CD8-positive, alpha-beta memory T cell (primary cell): ENCODE data around the gene TUBGCP3. TPM values are rescaled to one million over a fixed set of nuclear protein-coding genes. Genes with fewer than 3 reads are reported as not detected.

ENCODE experiments used
- CTCF ChIA-PET: fragments of 350-600 bp; sonication (Branson Sonifier 250); formaldehyde crosslinking; loops from one replicate; lab custom pipeline; 2021; ENCODE audit warnings: antibody characterized with exemption; lab: Charles Lee
- POLR2A ChIA-PET: fragments of 350-600 bp; sonication (Branson Sonifier 250); formaldehyde crosslinking; loops from one replicate; lab custom pipeline; 2021; ENCODE audit warnings: antibody characterized with exemption; lab: Charles Lee
- DNase-seq, 5 donors: peaks; one replicate each; pipeline versions ENCODE4 v3.0.0 to v3.0.0-alpha.2; 2020 to 2022; ENCODE audit warnings: mixed read lengths in 1 of 5
- H3K27ac ChIP-seq: one replicate; pipeline ENCODE4 v1.7.0; 2013; ENCODE audit warnings: low read depth, mild to moderate bottlenecking, low read length, moderate library complexity
- H3K27me3 ChIP-seq: 2 replicates; pipeline ENCODE4 v1.7.0; 2013; ENCODE audit warnings: low read length, mild to moderate bottlenecking; ENCODE audit not compliant: insufficient read depth, poor library complexity, severe bottlenecking
- H3K36me3 ChIP-seq: 2 replicates; pipeline ENCODE4 v1.7.0; 2013; ENCODE audit warnings: mild to moderate bottlenecking, low read length, moderate library complexity; ENCODE audit not compliant: insufficient read depth
- H3K4me1 ChIP-seq: 2 replicates; pipeline ENCODE4 v1.7.0; 2013; ENCODE audit warnings: mild to moderate bottlenecking, low read length, moderate library complexity; ENCODE audit not compliant: insufficient read depth
- H3K4me3 ChIP-seq: 2 replicates; pipeline ENCODE4 v1.7.0; 2013; ENCODE audit warnings: mild to moderate bottlenecking, low read length
- H3K9me3 ChIP-seq: 2 replicates; pipeline ENCODE4 v1.7.0; 2013; ENCODE audit warnings: mild to moderate bottlenecking, low read length
- H3K27ac Mint-ChIP-seq, 8 donors: one replicate each; pipeline ENCODE4 v1.8.0; 2020 to 2021; ENCODE audit warnings: mixed read lengths in 8 of 8, mild to moderate bottlenecking in 6 of 8, inconsistent platforms in 3 of 8, moderate library complexity in 3 of 8
- H3K27me3 Mint-ChIP-seq, 2 donors: one replicate each; pipeline ENCODE4 v1.8.0; 2020 to 2021; ENCODE audit warnings: mixed read lengths in 2 of 2, mild to moderate bottlenecking in 1 of 2, moderate library complexity in 1 of 2
- H3K36me3 Mint-ChIP-seq, 3 donors: one replicate each; pipeline ENCODE4 v1.8.0; 2020 to 2021; ENCODE audit warnings: mixed read lengths in 3 of 3, inconsistent platforms in 1 of 3, mild to moderate bottlenecking in 1 of 3
- H3K4me1 Mint-ChIP-seq, 3 donors: one replicate each; pipeline ENCODE4 v1.8.0; 2020 to 2021; ENCODE audit warnings: mixed read lengths in 3 of 3, inconsistent platforms in 1 of 3, mild to moderate bottlenecking in 1 of 3
- H3K4me3 Mint-ChIP-seq, 7 donors: one replicate each; pipeline ENCODE4 v1.8.0; 2020 to 2021; ENCODE audit warnings: mixed read lengths in 7 of 7, mild to moderate bottlenecking in 6 of 7, moderate library complexity in 4 of 7, inconsistent platforms in 2 of 7
- H3K9me3 Mint-ChIP-seq, 5 donors: one replicate each; pipeline ENCODE4 v1.8.0; 2020 to 2022; ENCODE audit warnings: mixed read lengths in 5 of 5, mild to moderate bottlenecking in 3 of 5, moderate library complexity in 2 of 5, inconsistent platforms in 1 of 5
- polyA plus RNA-seq: library from polyadenylated mRNA; unstranded; fragments of 300-500 nt; fragmentation: Illumina TruSeq; gene quantifications from one replicate; pipeline ENCODE4 v1.2.3, GENCODE V29; 2021
- total RNA-seq, 2 experiments: library from RNA; stranded (reverse); gene quantifications; one replicate each; pipeline ENCODE4 v1.2.3, GENCODE V29; 2021

Gene TUBGCP3
- total and polyA plus RNA-seq, 3 experiments from 2014 or later = 16.8 to 47.0 (median 45.8) TPM

DNA sequence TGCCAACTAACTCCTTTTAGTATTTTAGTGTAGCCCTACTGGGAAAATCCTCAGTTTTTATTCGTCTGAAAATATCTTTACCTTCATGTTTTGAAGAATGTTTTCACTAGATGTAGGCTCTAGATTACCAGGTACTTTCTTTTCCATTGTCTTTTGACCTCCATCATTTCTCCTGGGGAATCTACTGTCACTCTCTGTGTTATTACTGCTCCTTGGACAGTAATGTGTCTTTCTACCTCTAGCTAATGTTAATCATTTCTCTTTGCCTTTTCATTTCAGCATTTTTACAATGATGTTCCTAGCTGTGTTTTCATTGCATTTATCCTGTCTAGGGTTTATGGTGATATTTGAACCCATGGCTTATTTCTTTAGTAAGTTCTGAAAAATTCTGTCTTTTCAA lies 149.9 kb downstream of the TUBGCP3 start:
- no peaks in the 10 kb centered on the region for H3K27me3 ChIP-seq
- CTCF ChIA-PET = no interaction called here
- no peak overlapping the region for H3K4me3 Mint-ChIP-seq
- H3K4me3 ChIP-seq = no peak overlapping the region
- H3K9me3 ChIP-seq = no peaks in the 10 kb centered on the region
- POLR2A ChIA-PET = no interaction called here
- H3K36me3 ChIP-seq = no peaks in the 10 kb centered on the region
- H3K4me1 Mint-ChIP-seq = peaks cover 0 to 2% (median 0%) of the 10 kb centered on the region in 3 donors
- peaks cover 0 to 3% (median 1%) of the 10 kb centered on the region in 3 donors for H3K36me3 Mint-ChIP-seq
- no peaks in the 10 kb centered on the region for H3K4me1 ChIP-seq
- H3K27ac Mint-ChIP-seq = no peak overlapping the region
- no peak overlapping the region for H3K27ac ChIP-seq
- no peak for DNase-seq
- H3K27me3 Mint-ChIP-seq = peaks cover 1 to 32% of the 10 kb centered on the region in 2 donors
- H3K9me3 Mint-ChIP-seq = peaks cover 2 to 8% (median 4%) of the 10 kb centered on the region in 5 donors

DNA sequence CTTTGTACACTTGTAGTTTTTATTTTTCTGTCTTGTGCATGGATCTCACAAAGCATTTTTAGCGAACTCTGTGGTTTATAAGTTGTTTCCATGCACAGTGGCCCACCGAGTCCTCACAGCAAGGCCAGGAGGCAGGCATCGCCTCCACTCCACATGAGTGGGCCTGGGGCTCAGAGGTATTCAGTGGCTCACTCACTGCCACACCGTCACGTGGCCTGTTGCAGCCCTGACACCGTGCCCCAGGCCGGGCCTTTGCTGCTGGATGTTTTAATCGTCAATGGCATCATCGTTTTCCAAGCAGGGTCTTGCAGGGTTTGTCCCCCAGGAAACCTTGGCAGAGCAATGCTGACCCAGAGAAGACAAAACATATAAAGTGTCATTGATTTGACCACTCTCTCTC lies 152.0 kb downstream of the TUBGCP3 start:
- no peak for DNase-seq
- CTCF ChIA-PET = no interaction called here
- Mint-ChIP-seq H3K4me1 (no peaks in the 10 kb centered on the region), H3K36me3 (peaks cover 0 to 3% (median 1%) of the 10 kb centered on the region in 3 donors), H3K27me3 (peaks cover 10 to 27% of the 10 kb centered on the region in 2 donors), H3K27ac (no peak overlapping the region), H3K9me3 (peaks cover 2 to 8% (median 4%) of the 10 kb centered on the region in 5 donors), H3K4me3 (no peak overlapping the region)
- Histone ChIP-seq H3K27ac (no peak overlapping the region), H3K4me1 (no peaks in the 10 kb centered on the region), H3K4me3 (no peak overlapping the region), H3K36me3 (no peaks in the 10 kb centered on the region), H3K27me3 (no peaks in the 10 kb centered on the region), H3K9me3 (no peaks in the 10 kb centered on the region)
- POLR2A ChIA-PET = no interaction called here

Other genes starting within 250 kb of the TUBGCP3 start
- not detected for gene SPACA7, start 211.8 kb downstream of the TUBGCP3 start, total RNA-seq
- not detected for gene SPACA7, start 211.8 kb downstream of the TUBGCP3 start, polyA plus RNA-seq
- gene ATP11A, start 101.9 kb upstream of the TUBGCP3 start, total RNA-seq = 10 to 100 TPM; 34.0 to 34.6 TPM
- gene ATP11A, start 101.9 kb upstream of the TUBGCP3 start, polyA plus RNA-seq = 4.5 TPM